Gastroesophageal sphincter (tissue), 4 donors: ENCODE results near the gene POLR2L. TPM values are rescaled to one million over a fixed set of nuclear protein-coding genes. Genes with fewer than 3 reads are reported as not detected.

Experiments
- ATAC-seq: fragments of 150-250 bp; one replicate; pipeline ENCODE4 v1.9.1; 2016; ENCODE audit warnings: mild to moderate bottlenecking, moderate library complexity
- H3K27ac ChIP-seq, 4 donors: fragments of 200-600 bp; sonication (generic) in 3 of 4; 1 replicate in 3 of 4; 2 replicates in 1 of 4; pipeline ENCODE4 v1.5.1; 2016 to 2019
- H3K27me3 ChIP-seq: fragments of 200-600 bp; sonication (generic); one replicate; pipeline ENCODE4 v1.5.1; 2019
- H3K36me3 ChIP-seq, 2 donors: fragments of 200-600 bp; sonication (generic); one replicate each; pipeline ENCODE4 v1.5.1; 2019; ENCODE audit warnings: control low read depth in 1 of 2
- H3K4me1 ChIP-seq, 3 donors: fragments of 200-600 bp; sonication (generic); 1 replicate in 2 of 3; 2 replicates in 1 of 3; pipeline ENCODE4 v1.5.1; 2016 to 2019; ENCODE audit warnings: control low read depth in 2 of 3
- H3K4me3 ChIP-seq, 2 donors: fragments of 200-600 bp; sonication (generic); one replicate each; pipeline ENCODE4 v1.5.1; 2019; ENCODE audit warnings: mild to moderate bottlenecking in 1 of 2, moderate library complexity in 1 of 2
- H3K9me3 ChIP-seq, 3 donors: fragments of 200-600 bp; sonication (generic); one replicate each; pipeline ENCODE4 v1.5.1; 2017 to 2019; ENCODE audit warnings: control low read depth in 2 of 3
- EP300 ChIP-seq: sonication (generic); formaldehyde crosslinking; IDR thresholded peaks from one replicate; pipeline ENCODE4 v1.6.1; 2017; ENCODE audit warnings: antibody characterized with exemption, mild to moderate bottlenecking
- POLR2A ChIP-seq, 2 donors: fragments of 450-650 bp; IDR thresholded peaks; one replicate each; pipeline ENCODE4 v1.6.1; 2017; ENCODE audit warnings: antibody characterized with exemption in 2 of 2, mild to moderate bottlenecking in 2 of 2, moderate library complexity in 1 of 2
- POLR2AphosphoS5 ChIP-seq: sonication (generic); formaldehyde crosslinking; IDR thresholded peaks from one replicate; pipeline ENCODE4 v1.6.1; 2017; ENCODE audit warnings: antibody characterized with exemption
- WGBS, 2 donors: methylation state at CpG; one replicate each; pipeline ENCODE4 v1.1.5; 2018; ENCODE audit warnings: low coverage in 1 of 2; 5-methylcytosine and 5-hydroxymethylcytosine counted together
- total RNA-seq, 4 donors: library from RNA; depleted of rRNA; stranded (reverse); fragments of >200 nt; gene quantifications; one replicate each; pipeline ENCODE4 v1.1.0, GENCODE V29; 2016
- TF ChIP-seq, protein P1 (sequence below), 4 experiments: fragments of 200-600 bp in 2 of 4; fragments of 450-650 bp in 2 of 4; sonication (generic) in 1 of 4; IDR thresholded peaks; one replicate each; pipeline ENCODE4 v1.5.1; 2017 to 2019; ENCODE audit warnings: antibody characterized with exemption in 4 of 4, mild to moderate bottlenecking in 2 of 4, moderate library complexity in 2 of 4

POLR2L gene
- total RNA-seq, 4 donors from 2014 or later = 65.5 to 86.0 (median 71.8) TPM

DNA sequence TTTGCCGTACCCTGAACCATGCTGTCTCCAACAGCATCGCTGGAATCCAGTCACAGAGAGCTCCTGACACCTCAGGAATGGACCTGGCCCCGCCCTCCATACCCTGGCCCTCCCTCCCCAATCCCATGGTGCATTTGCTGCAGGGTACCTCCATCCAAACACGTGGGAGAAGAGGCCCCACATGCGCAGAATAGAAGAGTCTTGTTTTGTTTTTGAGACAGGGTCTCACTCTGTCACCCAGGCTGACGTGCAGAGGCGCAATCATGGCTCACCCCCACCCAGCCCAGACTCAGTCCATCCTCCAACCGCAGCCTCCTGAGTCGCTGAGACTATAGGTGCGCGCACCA lies 25.9 kb downstream of the POLR2L start:
- WGBS, 2 donors = 68 to 81% methylated on average over 8 to 10 of the region's 11 CpGs

GRCh38 chr11:815675-816432 lies 26.5 kb downstream of the POLR2L start:
- Histone ChIP-seq H3K4me1 (peaks cover 0 to 35% (median 17%) of the 10 kb centered on the region in 3 donors), H3K27me3 (no peaks in the 10 kb centered on the region), H3K4me3 (no peak overlapping the region), H3K36me3 (peaks cover 0 to 37% of the 10 kb centered on the region in 2 donors), H3K27ac (no peak overlapping the region), H3K9me3 (no peaks in the 10 kb centered on the region)
- TF ChIP-seq, protein P1, sequence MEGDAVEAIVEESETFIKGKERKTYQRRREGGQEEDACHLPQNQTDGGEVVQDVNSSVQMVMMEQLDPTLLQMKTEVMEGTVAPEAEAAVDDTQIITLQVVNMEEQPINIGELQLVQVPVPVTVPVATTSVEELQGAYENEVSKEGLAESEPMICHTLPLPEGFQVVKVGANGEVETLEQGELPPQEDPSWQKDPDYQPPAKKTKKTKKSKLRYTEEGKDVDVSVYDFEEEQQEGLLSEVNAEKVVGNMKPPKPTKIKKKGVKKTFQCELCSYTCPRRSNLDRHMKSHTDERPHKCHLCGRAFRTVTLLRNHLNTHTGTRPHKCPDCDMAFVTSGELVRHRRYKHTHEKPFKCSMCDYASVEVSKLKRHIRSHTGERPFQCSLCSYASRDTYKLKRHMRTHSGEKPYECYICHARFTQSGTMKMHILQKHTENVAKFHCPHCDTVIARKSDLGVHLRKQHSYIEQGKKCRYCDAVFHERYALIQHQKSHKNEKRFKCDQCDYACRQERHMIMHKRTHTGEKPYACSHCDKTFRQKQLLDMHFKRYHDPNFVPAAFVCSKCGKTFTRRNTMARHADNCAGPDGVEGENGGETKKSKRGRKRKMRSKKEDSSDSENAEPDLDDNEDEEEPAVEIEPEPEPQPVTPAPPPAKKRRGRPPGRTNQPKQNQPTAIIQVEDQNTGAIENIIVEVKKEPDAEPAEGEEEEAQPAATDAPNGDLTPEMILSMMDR (IDR thresholded peaks at IDR 0.05) = no peak
- TF ChIP-seq POLR2A (IDR thresholded peaks at IDR 0.05) (no peak), EP300 (no peak), POLR2AphosphoS5 (no peak)
- WGBS, 2 donors = 79 to 88% methylated on average over 1 to 3 of the region's 11 CpGs
- no peak for ATAC-seq

More for the DNA sequence above, 25.9 kb downstream of the POLR2L start:
- Histone ChIP-seq H3K4me3 (no peak overlapping the region), H3K27me3 (no peaks in the 10 kb centered on the region), H3K27ac (no peak overlapping the region), H3K9me3 (no peaks in the 10 kb centered on the region), H3K4me1 (peaks cover 0 to 35% (median 17%) of the 10 kb centered on the region in 3 donors), H3K36me3 (peaks cover 0 to 34% of the 10 kb centered on the region in 2 donors)
- ATAC-seq = no peak
- no peak for TF ChIP-seq POLR2AphosphoS5
- no peak for TF ChIP-seq EP300

- peaks cover 0 to 34% (median 17%) of the 10 kb centered on the region in 3 donors for H3K4me1 ChIP-seq
- H3K36me3 ChIP-seq = peaks cover 0 to 37% of the 10 kb centered on the region in 2 donors
- ATAC-seq = no peak
- 79% methylated on average over 2 of the region's 9 CpGs; no CpG with 5 or more reads in 1 of the 2 donors for WGBS, 2 donors
- no peaks in the 10 kb centered on the region for H3K9me3 ChIP-seq
- no peak overlapping the region for H3K27ac ChIP-seq
- H3K27me3 ChIP-seq = no peaks in the 10 kb centered on the region
- TF ChIP-seq, protein P1 (IDR thresholded peaks at IDR 0.05) = no peak
- TF ChIP-seq POLR2AphosphoS5 (no peak), POLR2A (IDR thresholded peaks at IDR 0.05) (no peak), EP300 (no peak)
- H3K4me3 ChIP-seq = no peak overlapping the region
Measured at GRCh38 chr11:813456-814096, 28.8 kb downstream of the POLR2L start.

DNA sequence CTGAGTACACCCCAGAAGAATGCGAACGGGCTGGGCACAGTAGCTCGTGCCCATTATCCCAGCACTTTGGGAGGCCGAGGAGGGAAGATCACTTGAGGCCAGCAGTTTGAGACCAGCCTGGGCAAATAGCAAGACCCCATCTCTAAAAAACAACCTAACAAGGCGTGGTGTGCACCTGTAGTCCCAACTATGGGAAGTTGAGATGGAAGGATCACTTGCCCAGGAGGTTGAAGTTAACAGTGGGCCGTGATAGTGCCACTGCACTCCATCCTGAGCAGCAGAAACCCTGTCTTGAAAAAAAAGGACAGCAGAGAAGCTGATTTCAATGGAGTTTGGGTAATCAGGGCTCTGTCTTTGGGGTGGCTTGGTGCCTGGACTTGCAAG lies 29.3 kb downstream of the POLR2L start:
- no peak for ATAC-seq
- Histone ChIP-seq H3K36me3 (peaks cover 0 to 37% of the 10 kb centered on the region in 2 donors), H3K27ac (no peak overlapping the region), H3K9me3 (no peaks in the 10 kb centered on the region), H3K4me3 (no peak overlapping the region), H3K27me3 (no peaks in the 10 kb centered on the region), H3K4me1 (peaks cover 0 to 35% (median 22%) of the 10 kb centered on the region in 3 donors)
- 83% methylated on average over 1 of the region's 6 CpGs for WGBS, 2 donors
- TF ChIP-seq EP300 = no peak

GRCh38 chr11:812390-812789 lies 29.9 kb downstream of the POLR2L start:
- no peak for ATAC-seq
- 83% methylated on average over 1 of the region's 3 CpGs; no CpG with 5 or more reads in 1 of the 2 donors for WGBS, 2 donors
- no peak overlapping the region for H3K4me3 ChIP-seq
- no peaks in the 10 kb centered on the region for H3K9me3 ChIP-seq
- H3K4me1 ChIP-seq = peaks cover 0 to 42% (median 23%) of the 10 kb centered on the region in 3 donors
- no peaks in the 10 kb centered on the region for H3K27me3 ChIP-seq
- no peak overlapping the region for H3K27ac ChIP-seq
- TF ChIP-seq POLR2A (IDR thresholded peaks at IDR 0.05) (no peak), POLR2AphosphoS5 (no peak), EP300 (no peak)
- TF ChIP-seq, protein P1 (IDR thresholded peaks at IDR 0.05) = no peak
- peaks cover 0 to 37% of the 10 kb centered on the region in 2 donors for H3K36me3 ChIP-seq
